GM19351 (cell line): ENCODE data around the gene SCYL3.

Experiments used
- ATAC-seq: cut with Tn5 transposase; IDR thresholded peaks from one replicate; pipeline ENCODE4 v1.9.1; 2021; ENCODE audit warnings: mild to moderate bottlenecking, moderate library complexity; ENCODE audit not compliant: unreplicated experiment

SCYL3 gene

GRCh38 chr1:169900571-169900970 lies 6.9 kb upstream of the SCYL3 start:
- ATAC-seq, result no peak

- no peak for ATAC-seq
Observed at GRCh38 chr1:169899519-169900217, 6.0 kb upstream of the SCYL3 start.

- no peak for ATAC-seq
Observed at GRCh38 chr1:169896013-169896412, 2.3 kb upstream of the SCYL3 start.

DNA sequence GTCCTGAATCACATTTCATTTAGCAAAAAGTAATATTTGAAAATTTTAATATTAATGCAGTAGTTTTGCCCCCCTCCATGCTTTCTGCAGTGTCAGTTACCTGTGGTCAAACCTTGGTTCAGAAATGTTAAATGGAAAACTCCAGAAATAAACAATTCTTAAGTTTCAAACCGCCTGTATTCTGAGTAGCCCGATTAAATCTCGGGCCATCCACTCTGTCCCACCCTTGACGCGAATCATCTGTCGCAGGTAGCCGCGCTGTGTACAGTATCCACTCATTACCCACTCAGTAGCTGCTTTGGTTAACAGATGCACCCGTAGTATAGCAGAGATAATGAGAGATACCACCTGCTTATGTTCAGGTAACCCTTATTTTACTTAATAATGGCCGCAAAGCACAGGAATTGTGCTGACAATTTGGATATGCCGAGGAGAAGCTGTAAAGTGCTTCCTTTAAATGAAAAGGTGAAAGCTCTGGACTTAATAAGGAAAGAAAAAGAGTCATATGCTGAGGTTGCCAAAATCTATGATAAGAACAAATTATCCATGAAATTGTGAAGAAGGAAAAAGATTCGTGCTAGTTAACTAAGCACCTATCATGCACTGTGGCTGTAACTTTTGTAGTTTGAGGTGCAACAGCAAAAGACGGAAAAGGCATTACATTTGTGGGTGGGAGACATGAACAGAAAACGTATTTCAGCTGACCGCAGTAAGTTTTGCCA lies 889 bp upstream of the SCYL3 start:
- no peak for ATAC-seq

GRCh38 chr1:169892927-169893644 lies 610 bp downstream of the SCYL3 start:
- peak; percentile 51 for ATAC-seq

GRCh38 chr1:169892176-169892926 lies 1.3 kb downstream of the SCYL3 start:
- ATAC-seq, result no peak

- no peak for ATAC-seq
Observed at GRCh38 chr1:169891539-169891885, 2.2 kb downstream of the SCYL3 start.

DNA sequence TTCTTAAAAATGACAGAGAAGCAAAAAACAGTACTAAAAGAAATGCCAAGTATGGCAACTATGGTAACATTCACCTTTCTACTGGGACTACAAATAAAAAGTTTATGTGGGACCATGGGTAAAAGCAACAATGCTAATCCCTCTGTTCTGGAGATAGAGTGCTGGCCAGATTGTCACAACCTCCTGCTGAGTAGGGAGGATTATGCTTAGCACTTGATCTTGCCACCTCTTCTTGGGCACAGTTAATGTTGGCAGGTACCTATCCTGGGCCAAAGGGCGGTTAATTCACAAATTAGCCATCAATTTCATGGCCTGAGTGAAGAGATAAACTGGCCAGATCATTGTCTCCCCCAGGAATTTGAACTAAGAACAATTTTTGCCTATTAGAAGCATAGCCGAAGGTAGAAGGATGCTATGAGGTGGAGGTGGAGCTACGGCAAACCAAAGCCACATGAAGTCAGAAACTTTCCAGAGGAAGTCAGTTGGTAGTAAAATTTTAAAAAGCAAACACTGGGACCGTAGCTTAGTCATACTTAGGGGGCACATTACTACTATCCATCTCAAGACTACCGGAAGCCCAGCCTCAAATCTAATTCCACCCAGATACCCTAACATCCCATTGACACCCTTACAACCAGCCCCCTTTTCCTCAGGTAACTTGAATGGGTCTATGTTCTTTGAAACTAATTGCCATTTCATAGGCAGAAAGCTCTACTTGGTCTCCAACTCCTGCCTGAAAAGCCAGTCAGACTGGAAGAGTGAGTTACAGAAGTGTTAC lies 2.7 kb downstream of the SCYL3 start:
- ATAC-seq, result no peak

GRCh38 chr1:169889871-169890270 lies 3.8 kb downstream of the SCYL3 start:
- ATAC-seq, result no peak

GRCh38 chr1:169886931-169887330 lies 6.8 kb downstream of the SCYL3 start:
- no peak for ATAC-seq

DNA sequence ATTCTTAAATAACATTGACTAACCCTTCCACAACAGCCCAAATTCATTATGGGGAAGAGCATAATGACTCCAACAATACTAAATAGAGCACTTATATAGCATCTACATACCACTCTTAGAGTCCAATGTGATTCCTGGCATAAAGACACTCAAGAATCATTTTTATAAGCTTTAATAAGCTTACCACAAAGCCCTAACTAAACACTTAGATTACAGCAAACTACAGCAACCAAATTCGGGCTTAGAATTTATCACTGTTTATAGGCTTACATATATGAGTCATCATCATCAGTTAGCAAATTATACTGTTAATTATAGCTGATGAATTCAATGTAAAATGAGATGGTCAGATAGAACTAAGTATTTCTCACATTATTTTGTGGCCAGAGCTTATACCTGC lies 7.3 kb downstream of the SCYL3 start:
- no peak for ATAC-seq

- ATAC-seq, result no peak
Observed at GRCh38 chr1:169885207-169885606, 8.5 kb downstream of the SCYL3 start.

DNA sequence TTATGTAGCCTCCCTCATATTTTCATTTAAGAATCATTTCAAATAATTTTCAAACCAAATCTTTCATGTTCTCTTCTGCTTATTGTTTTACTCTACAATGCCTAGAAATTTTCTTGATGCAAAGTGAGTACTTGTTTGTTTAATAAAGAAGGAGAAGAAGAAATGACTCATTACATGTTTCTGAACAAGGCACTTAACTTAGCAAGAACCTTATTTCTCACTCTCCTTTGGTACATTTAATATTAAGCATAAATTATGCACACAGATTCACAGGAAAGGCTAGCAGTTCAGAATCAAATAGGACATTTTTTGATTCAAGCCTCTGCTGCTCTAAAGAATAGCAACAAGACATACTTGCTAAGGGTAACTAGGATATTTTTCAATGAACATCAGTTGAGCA lies 9.1 kb downstream of the SCYL3 start:
- no peak for ATAC-seq

DNA sequence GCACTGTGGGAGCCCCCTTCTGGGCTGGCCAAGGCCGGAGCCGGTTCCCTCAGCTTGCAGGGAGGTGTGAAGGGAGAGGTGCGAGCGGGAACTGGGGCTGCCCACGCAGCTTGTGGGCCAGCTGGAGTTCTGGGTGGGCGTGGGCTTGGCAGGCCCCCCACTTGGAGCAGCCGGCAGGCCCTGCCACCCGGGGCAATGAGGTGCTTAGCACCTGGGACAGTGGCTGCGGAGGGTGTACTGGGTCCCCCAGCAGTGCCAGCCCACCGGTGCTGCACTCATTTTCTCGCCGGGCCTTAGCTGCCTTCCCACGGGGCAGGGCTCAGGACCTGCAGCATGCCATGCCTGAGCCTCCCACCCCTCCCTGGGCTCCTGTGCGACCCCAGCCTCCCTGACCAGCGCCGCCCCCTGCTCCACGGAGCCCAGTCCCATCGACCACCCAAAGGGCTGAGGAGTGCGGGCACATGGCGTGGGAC lies 11.6 kb downstream of the SCYL3 start:
- ATAC-seq, result no peak

- peak; percentile 58 for ATAC-seq
Observed at GRCh38 chr1:169879034-169879840, 14.5 kb downstream of the SCYL3 start.

DNA sequence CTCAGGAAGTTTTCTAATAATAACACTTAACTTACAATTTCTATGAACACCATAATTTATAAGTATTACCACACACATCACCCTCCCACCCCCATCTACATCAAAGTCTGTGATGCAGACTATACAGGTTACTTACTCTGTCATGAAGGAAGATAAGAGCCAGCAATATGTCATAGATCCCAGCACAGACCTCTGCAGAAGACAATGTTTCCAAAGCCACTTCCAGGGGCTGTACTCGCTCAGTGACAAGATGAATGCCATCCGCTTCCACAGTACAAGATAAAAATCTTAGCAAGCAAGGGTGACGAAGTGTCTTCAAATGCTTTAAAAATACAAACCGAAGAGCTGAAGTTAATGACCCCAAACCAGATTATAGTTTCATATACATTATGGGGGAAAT lies 15.2 kb downstream of the SCYL3 start:
- ATAC-seq, result no peak

DNA sequence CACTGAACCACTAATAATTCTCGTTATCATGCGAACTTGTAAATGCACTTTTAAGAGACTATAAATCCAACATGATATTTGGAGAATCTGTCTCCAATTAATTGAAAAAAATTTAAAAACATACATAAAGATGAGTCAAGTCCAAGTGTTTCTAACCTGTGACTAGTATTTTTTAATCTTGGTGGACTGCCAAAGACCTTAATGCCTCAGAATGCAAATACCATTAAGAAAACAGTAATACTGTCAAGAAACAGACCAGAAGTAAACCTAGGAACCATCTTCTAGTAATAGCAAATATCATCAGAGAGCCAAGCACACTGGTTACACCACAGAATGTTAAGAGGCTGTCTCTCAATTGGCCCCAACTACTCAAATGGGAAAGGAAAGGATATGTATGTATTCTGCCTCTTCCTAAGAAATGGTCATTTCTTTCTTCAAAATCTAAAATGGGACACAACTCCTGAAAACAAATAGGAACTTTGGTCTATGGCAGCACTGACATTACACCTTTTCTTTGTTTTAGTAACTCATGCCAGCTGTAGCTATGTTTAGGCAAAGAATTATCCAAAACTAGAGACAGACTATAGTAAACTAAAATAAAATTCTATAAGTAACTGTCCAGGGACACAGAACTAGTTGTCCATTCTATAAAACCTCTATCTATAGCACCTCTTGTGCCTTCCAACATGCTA lies 15.8 kb downstream of the SCYL3 start:
- no peak for ATAC-seq

DNA sequence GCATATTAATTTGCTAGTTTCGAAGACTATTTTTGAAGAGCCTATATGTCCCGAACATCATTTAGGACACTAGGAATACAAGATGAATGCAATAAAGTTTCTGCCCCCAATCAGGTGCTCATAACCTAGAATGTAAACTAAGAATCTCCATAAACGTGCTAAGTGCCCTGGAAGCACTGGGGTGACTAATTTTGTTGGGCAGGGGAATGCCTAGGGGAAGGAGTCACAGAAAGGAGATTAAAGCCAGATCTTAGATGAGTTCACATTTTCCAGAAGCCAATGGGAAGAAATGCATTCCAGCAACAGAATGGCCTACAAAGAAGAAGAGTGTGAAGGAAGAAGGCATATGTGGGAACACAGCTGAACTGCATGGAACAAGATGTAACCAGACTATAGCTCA lies 19.5 kb downstream of the SCYL3 start:
- no peak for ATAC-seq

GRCh38 chr1:169873582-169874199 lies 20.0 kb downstream of the SCYL3 start:
- ATAC-seq, result no peak
